HCT116 (cell line): ENCODE measurements around the gene ZBTB17. TPM values are rescaled to one million over a fixed set of nuclear protein-coding genes. Genes with fewer than 3 reads are reported as not detected.

Experiments
- ATAC-seq: fragments of 200-7000 bp; cut with Tn5 transposase; 2 replicates; pipeline ENCODE4 v1.9.1; 2020; ENCODE audit warnings: mild to moderate bottlenecking, moderate library complexity
- BruUV-seq: library from RNA; stranded (reverse); fragments of 400-500 nt; replicated peaks from 2 replicates; lab custom pipeline; 2021; lab: Mats Ljungman, UMichigan
- CTCF ChIA-PET: fragments of 300-600 bp; sonication (Branson Sonifier 250); formaldehyde crosslinking; loops from one replicate; lab custom pipeline; 2021; ENCODE audit warnings: antibody characterized with exemption; lab: Charles Lee
- POLR2A ChIA-PET: fragments of 300-600, 350-600 bp; sonication (Branson Sonifier 250); formaldehyde crosslinking; loops from one replicate; lab custom pipeline; 2021; ENCODE audit warnings: antibody characterized with exemption; lab: Charles Lee
- RAD21 ChIA-PET, 2 experiments: fragments of 300-600 bp; sonication (Branson Sonifier 250); formaldehyde crosslinking; loops; one replicate each; lab custom pipeline; 2023; ENCODE audit warnings: low total read pairs in 2 of 2; ENCODE audit not compliant: uncharacterized antibody in 2 of 2, unreplicated experiment in 2 of 2, low non-redundant PET in 1 of 2; lab: Charles Lee
- DNase-seq: peaks from one replicate; pipeline ENCODE4 v3.0.0-alpha.2; 2010; ENCODE audit warnings: low read depth, low spot score
- H2AFZ ChIP-seq: fragments of 200-600 bp; shearing (Covaris generic), sonication (generic); 2 replicates; pipeline ENCODE4 v1.6.1; 2017; ENCODE audit warnings: low read depth, mixed run types, mixed read lengths, antibody characterized with exemption, low read length; ENCODE audit not compliant: poor library complexity, severe bottlenecking
- H3K27ac ChIP-seq: 2 replicates; pipeline ENCODE4 v1.5.1; 2012; ENCODE audit warnings: low read depth, low read length
- H3K27me3 ChIP-seq: fragments of 200-600 bp; sonication (generic); 2 replicates; pipeline ENCODE4 v1.6.1; 2016; ENCODE audit warnings: mixed run types, low read length, mixed read lengths; ENCODE audit not compliant: insufficient read depth
- H3K36me3 ChIP-seq, 2 experiments: fragments of 200-500 bp in 1 of 2; fragments of 200-600 bp in 1 of 2; sonication (Bioruptor generic) in 1 of 2; sonication (generic) in 1 of 2; 2 replicates each; pipeline versions ENCODE4 v1.5.1 to v1.6.1; 2014 to 2016; ENCODE audit warnings: low read length in 2 of 2, inconsistent platforms in 1 of 2, mixed read lengths in 1 of 2, mixed run types in 1 of 2; ENCODE audit not compliant: insufficient read depth in 2 of 2, control insufficient read depth in 1 of 2
- H3K4me1 ChIP-seq, 2 experiments: fragments of 200-600 bp in 1 of 2; sonication (generic) in 1 of 2; 2 replicates each; pipeline versions ENCODE4 v1.5.1 to v1.6.1; 2012 to 2017; ENCODE audit warnings: low read length in 2 of 2, inconsistent platforms in 1 of 2, mild to moderate bottlenecking in 1 of 2, mixed read lengths in 1 of 2, mixed run types in 1 of 2, moderate library complexity in 1 of 2; ENCODE audit not compliant: insufficient read depth in 2 of 2, control insufficient read depth in 1 of 2
- H3K4me2 ChIP-seq: fragments of 200-600 bp; sonication (generic); 2 replicates; pipeline ENCODE4 v1.6.1; 2017; ENCODE audit warnings: mixed run types, low read length, mixed read lengths
- H3K4me3 ChIP-seq, 2 experiments: fragments of 200-600 bp in 1 of 2; sonication (generic) in 1 of 2; replicated peaks in 1 of 2; 2 replicates each; pipeline ENCODE4 v1.5.1; 2011 to 2016; ENCODE audit warnings: low read length in 2 of 2, control low read depth in 1 of 2, low read depth in 1 of 2, mild to moderate bottlenecking in 1 of 2, mixed read lengths in 1 of 2, mixed run types in 1 of 2
- H3K79me2 ChIP-seq: fragments of 200-600 bp; sonication (generic); 2 replicates; pipeline ENCODE4 v1.6.1; 2017; ENCODE audit warnings: mild to moderate bottlenecking, mixed run types, low read length, moderate library complexity, mixed read lengths; ENCODE audit not compliant: insufficient read depth
- H3K9ac ChIP-seq: fragments of 200-600 bp; sonication (generic); 2 replicates; pipeline ENCODE4 v1.6.1; 2016; ENCODE audit warnings: low read length, mixed read lengths
- H3K9me2 ChIP-seq: fragments of 200-600 bp; sonication (generic), shearing (Covaris generic); 2 replicates; pipeline ENCODE4 v1.6.1; 2017; ENCODE audit warnings: mixed run types, mild to moderate bottlenecking, moderate library complexity; ENCODE audit not compliant: insufficient read depth
- H3K9me3 ChIP-seq, 2 experiments: fragments of 200-500 bp in 1 of 2; fragments of 200-600 bp in 1 of 2; sonication (Bioruptor generic) in 1 of 2; sonication (generic) in 1 of 2; 2 replicates each; pipeline ENCODE4 v1.6.1; 2014 to 2017; ENCODE audit warnings: low read length in 2 of 2, mixed read lengths in 2 of 2, inconsistent platforms in 1 of 2, low read depth in 1 of 2, mild to moderate bottlenecking in 1 of 2, mixed run types in 1 of 2, moderate library complexity in 1 of 2; ENCODE audit not compliant: control insufficient read depth in 1 of 2, insufficient read depth in 1 of 2
- H4K20me1 ChIP-seq: fragments of 200-600 bp; sonication (generic), shearing (Covaris generic); 2 replicates; pipeline ENCODE4 v1.6.1; 2017; ENCODE audit warnings: mixed run types, mild to moderate bottlenecking, moderate library complexity; ENCODE audit not compliant: insufficient read depth
- RAD21 ChIP-seq: IDR thresholded peaks from 2 replicates; pipeline ENCODE4 v1.6.1; 2012; ENCODE audit warnings: low read depth, mild to moderate bottlenecking
- SRF ChIP-seq: IDR thresholded peaks from 2 replicates; pipeline ENCODE4 v1.6.1; 2012; ENCODE audit warnings: low read depth
- YY1 ChIP-seq: IDR thresholded peaks from 2 replicates; pipeline ENCODE4 v1.6.1; 2011; ENCODE audit warnings: low read length, low read depth, moderate library complexity, mild to moderate bottlenecking; ENCODE audit not compliant: insufficient replicate concordance; ENCODE audit errors: extremely low read depth
- ZFX ChIP-seq: fragments of 450-650 bp; IDR thresholded peaks from 2 replicates; pipeline ENCODE4 v1.6.1; 2017
- intact Hi-C: fragments of 100-400 bp; cut with micrococcal nuclease; formaldehyde crosslinking; loops from 2 replicates; pipeline ENCODE4 v1.10.0; 2022
- total RNA-seq: library from RNA; stranded (reverse); gene quantifications from one replicate; pipeline ENCODE4 v1.2.1, GENCODE V29; 2021; ENCODE audit not compliant: unreplicated experiment
- TF ChIP-seq, protein P1 (sequence below): IDR thresholded peaks from 2 replicates; pipeline ENCODE4 v1.6.1; 2012
- TF ChIP-seq, protein P2 (sequence below): IDR thresholded peaks from 2 replicates; pipeline ENCODE4 v1.6.1; 2012; ENCODE audit warnings: low read depth
- TF ChIP-seq, protein P3 (sequence below): IDR thresholded peaks from 2 replicates; pipeline ENCODE4 v1.6.1; 2011; ENCODE audit warnings: mild to moderate bottlenecking, low read length, moderate library complexity; ENCODE audit not compliant: insufficient replicate concordance; ENCODE audit errors: extremely low read depth

Gene ZBTB17
- total RNA-seq, 1 experiment from 2014 or later: 31.6 TPM

DNA sequence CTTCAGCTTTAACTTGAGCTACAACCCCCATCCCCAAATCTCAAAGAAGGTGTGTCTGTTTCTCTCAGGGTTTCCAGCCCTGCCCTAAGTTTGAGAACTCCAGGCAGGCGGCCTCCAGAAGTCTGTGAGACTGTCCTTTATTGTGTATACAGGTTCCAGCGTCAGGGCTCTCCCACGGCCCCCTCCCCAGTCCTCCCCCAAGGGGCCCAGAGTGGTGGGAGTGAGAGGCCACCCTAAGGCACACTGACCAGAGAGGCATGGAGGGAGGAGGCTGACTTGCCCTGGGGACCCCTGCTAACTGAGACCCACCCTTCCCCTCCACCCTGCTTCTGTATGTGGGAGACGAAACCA is 38.0 kb upstream of the ZBTB17 start:
- intact Hi-C loops: no loop called here
- H3K36me3 ChIP-seq: no peaks in the 10 kb centered on the region
- no peaks in the 10 kb centered on the region for H3K9me2 ChIP-seq
- H3K4me3 ChIP-seq: no peak overlapping the region
- no peaks in the 10 kb centered on the region for H4K20me1 ChIP-seq
- no peaks in the 10 kb centered on the region for H3K79me2 ChIP-seq
- H3K27me3 ChIP-seq: no peaks in the 10 kb centered on the region
- no TSS peak for BruUV-seq
- POLR2A ChIA-PET: no interaction called here
- H3K9ac ChIP-seq: no peak overlapping the region
- RAD21 ChIA-PET: no interaction called here
- CTCF ChIA-PET: interaction anchor here (1.3 kb wide), 1 partner anchor 68 kb away, joined by 3 read pairs; no protein-coding TSS in a partner anchor
- peaks cover 10 to 24% of the 10 kb centered on the region in 2 experiments for H3K4me1 ChIP-seq
- DNase-seq: no peak
- peak overlapping the region; percentile 85; the same call in 1 of the 2 replicates for H3K4me2 ChIP-seq
- H2AFZ ChIP-seq: no peak overlapping the region
- H3K27ac ChIP-seq: no peak overlapping the region
- H3K9me3 ChIP-seq: no peaks in the 10 kb centered on the region
- ATAC-seq: no peak
- TF ChIP-seq SRF (no peak), ZFX (no peak), RAD21 (no peak), YY1 (no peak)
- TF ChIP-seq, protein P1, sequence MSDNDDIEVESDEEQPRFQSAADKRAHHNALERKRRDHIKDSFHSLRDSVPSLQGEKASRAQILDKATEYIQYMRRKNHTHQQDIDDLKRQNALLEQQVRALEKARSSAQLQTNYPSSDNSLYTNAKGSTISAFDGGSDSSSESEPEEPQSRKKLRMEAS: no peak
- TF ChIP-seq, protein P2, sequence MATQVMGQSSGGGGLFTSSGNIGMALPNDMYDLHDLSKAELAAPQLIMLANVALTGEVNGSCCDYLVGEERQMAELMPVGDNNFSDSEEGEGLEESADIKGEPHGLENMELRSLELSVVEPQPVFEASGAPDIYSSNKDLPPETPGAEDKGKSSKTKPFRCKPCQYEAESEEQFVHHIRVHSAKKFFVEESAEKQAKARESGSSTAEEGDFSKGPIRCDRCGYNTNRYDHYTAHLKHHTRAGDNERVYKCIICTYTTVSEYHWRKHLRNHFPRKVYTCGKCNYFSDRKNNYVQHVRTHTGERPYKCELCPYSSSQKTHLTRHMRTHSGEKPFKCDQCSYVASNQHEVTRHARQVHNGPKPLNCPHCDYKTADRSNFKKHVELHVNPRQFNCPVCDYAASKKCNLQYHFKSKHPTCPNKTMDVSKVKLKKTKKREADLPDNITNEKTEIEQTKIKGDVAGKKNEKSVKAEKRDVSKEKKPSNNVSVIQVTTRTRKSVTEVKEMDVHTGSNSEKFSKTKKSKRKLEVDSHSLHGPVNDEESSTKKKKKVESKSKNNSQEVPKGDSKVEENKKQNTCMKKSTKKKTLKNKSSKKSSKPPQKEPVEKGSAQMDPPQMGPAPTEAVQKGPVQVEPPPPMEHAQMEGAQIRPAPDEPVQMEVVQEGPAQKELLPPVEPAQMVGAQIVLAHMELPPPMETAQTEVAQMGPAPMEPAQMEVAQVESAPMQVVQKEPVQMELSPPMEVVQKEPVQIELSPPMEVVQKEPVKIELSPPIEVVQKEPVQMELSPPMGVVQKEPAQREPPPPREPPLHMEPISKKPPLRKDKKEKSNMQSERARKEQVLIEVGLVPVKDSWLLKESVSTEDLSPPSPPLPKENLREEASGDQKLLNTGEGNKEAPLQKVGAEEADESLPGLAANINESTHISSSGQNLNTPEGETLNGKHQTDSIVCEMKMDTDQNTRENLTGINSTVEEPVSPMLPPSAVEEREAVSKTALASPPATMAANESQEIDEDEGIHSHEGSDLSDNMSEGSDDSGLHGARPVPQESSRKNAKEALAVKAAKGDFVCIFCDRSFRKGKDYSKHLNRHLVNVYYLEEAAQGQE: no peak
- TF ChIP-seq, protein P3, sequence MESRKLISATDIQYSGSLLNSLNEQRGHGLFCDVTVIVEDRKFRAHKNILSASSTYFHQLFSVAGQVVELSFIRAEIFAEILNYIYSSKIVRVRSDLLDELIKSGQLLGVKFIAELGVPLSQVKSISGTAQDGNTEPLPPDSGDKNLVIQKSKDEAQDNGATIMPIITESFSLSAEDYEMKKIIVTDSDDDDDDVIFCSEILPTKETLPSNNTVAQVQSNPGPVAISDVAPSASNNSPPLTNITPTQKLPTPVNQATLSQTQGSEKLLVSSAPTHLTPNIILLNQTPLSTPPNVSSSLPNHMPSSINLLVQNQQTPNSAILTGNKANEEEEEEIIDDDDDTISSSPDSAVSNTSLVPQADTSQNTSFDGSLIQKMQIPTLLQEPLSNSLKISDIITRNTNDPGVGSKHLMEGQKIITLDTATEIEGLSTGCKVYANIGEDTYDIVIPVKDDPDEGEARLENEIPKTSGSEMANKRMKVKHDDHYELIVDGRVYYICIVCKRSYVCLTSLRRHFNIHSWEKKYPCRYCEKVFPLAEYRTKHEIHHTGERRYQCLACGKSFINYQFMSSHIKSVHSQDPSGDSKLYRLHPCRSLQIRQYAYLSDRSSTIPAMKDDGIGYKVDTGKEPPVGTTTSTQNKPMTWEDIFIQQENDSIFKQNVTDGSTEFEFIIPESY: no peak
- TF ChIP-seq, all 23 proteins: peak for 0
